ENCODE measurements around the gene MAGED1.

DNA sequence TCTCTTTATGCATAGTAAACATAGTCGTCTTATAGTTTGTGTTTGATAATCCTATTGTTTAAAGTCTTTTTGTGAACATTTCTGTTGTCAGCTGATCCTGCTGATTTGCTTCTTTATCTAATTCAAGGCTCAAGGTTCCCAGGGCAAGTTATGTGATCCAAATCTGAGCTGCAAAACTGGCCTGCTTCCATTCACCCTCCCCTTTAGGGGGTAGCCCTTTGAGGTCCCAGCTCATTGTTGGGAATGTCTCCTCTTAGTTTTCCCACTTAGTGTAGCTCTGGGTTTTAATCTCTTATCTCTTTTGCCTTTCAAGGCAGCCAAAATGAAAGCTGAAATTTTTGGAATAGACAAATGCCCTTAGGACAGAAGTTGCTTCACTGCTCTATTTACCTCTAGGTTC is 40.2 kb upstream of the MAGED1 start:
- TF ChIP-seq, protein P1, sequence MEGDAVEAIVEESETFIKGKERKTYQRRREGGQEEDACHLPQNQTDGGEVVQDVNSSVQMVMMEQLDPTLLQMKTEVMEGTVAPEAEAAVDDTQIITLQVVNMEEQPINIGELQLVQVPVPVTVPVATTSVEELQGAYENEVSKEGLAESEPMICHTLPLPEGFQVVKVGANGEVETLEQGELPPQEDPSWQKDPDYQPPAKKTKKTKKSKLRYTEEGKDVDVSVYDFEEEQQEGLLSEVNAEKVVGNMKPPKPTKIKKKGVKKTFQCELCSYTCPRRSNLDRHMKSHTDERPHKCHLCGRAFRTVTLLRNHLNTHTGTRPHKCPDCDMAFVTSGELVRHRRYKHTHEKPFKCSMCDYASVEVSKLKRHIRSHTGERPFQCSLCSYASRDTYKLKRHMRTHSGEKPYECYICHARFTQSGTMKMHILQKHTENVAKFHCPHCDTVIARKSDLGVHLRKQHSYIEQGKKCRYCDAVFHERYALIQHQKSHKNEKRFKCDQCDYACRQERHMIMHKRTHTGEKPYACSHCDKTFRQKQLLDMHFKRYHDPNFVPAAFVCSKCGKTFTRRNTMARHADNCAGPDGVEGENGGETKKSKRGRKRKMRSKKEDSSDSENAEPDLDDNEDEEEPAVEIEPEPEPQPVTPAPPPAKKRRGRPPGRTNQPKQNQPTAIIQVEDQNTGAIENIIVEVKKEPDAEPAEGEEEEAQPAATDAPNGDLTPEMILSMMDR (IDR thresholded peaks at IDR 0.05 in 4 of 5, conservative IDR thresholded peaks at IDR 0.05 in 1 of 5): no peak
- no peak for TF ChIP-seq POLR2A (IDR thresholded peaks at IDR 0.05)
